LoVo (cell line): ENCODE data around the gene OSBPL3.

Source experiments
- DNase-seq: peaks from one replicate; pipeline ENCODE4 v3.0.0-alpha.2; 2016; ENCODE audit warnings: low spot score

OSBPL3 gene

GRCh38 chr7:24896031-24896501 is 83.9 kb downstream of the OSBPL3 start:
- DNase-seq: no peak

GRCh38 chr7:24894429-24895221 is 85.4 kb downstream of the OSBPL3 start:
- DNase-seq: no peak

- DNase-seq: no peak
These were observed 88.7 kb downstream of the OSBPL3 start for GRCh38 chr7:24891311-24891735.

- no peak for DNase-seq
These were observed 90.4 kb downstream of the OSBPL3 start for GRCh38 chr7:24889611-24890010.

- no peak for DNase-seq
These were observed 91.3 kb downstream of the OSBPL3 start for GRCh38 chr7:24888653-24889052.

GRCh38 chr7:24885716-24886115 is 94.3 kb downstream of the OSBPL3 start:
- no peak for DNase-seq

- no peak for DNase-seq
These were observed 94.7 kb downstream of the OSBPL3 start for GRCh38 chr7:24885305-24885704.

- no peak for DNase-seq
These were observed 95.6 kb downstream of the OSBPL3 start for GRCh38 chr7:24884401-24884800.

- DNase-seq: no peak
These were observed 96.4 kb downstream of the OSBPL3 start for GRCh38 chr7:24883622-24884013.

- DNase-seq: no peak
These were observed 96.9 kb downstream of the OSBPL3 start for GRCh38 chr7:24882989-24883621.

- no peak for DNase-seq
These were observed 98.4 kb downstream of the OSBPL3 start for GRCh38 chr7:24881623-24882022.

GRCh38 chr7:24880886-24881285 is 99.1 kb downstream of the OSBPL3 start:
- no peak for DNase-seq

- DNase-seq: no peak
These were observed 100.7 kb downstream of the OSBPL3 start for GRCh38 chr7:24879291-24879690.

GRCh38 chr7:24877790-24878311 is 102.1 kb downstream of the OSBPL3 start:
- no peak for DNase-seq

GRCh38 chr7:24874791-24875190 is 105.2 kb downstream of the OSBPL3 start:
- no peak for DNase-seq

- no peak for DNase-seq
These were observed 106.0 kb downstream of the OSBPL3 start for GRCh38 chr7:24873944-24874343.

GRCh38 chr7:24871770-24872169 is 108.2 kb downstream of the OSBPL3 start:
- DNase-seq: no peak

- no peak for DNase-seq
These were observed 109.2 kb downstream of the OSBPL3 start for GRCh38 chr7:24870766-24871165.

- DNase-seq: no peak
These were observed 110.4 kb downstream of the OSBPL3 start for GRCh38 chr7:24869572-24869971.

GRCh38 chr7:24868741-24869140 is 111.2 kb downstream of the OSBPL3 start:
- DNase-seq: no peak

GRCh38 chr7:24866004-24866615 is 113.9 kb downstream of the OSBPL3 start:
- DNase-seq: no peak

GRCh38 chr7:24864214-24864817 is 115.7 kb downstream of the OSBPL3 start:
- DNase-seq: no peak
